ENCODE data around the gene SLC1A5. TPM values are rescaled to one million over a fixed set of nuclear protein-coding genes. Genes with fewer than 3 reads are reported as not detected.

SLC1A5 gene
- total RNA-seq, 2 donors from 2014 or later, result 77.6 to 78.1 TPM

DNA sequence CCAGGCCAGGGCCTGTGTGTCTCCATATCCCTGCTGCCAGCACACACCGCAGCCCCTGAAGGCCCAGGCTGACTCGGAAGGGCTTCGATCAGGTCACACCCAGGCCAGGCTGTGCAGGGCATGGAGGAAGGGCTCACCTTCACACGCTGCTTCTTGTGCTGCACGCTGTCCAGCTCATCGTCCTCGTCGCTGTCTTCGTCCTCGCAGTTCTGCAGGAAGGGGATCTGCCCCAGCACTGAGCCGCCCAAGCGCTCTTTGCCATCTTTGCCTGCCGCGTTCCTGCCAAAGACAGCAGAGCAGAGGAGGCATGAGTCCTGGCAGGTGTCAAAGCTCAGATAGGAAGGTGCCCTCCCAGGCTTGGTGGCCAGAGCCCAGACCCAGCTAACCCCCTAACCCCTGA, 57.8 kb downstream of the SLC1A5 start:
- Histone ChIP-seq H3K27me3 (ENCODE audit: control insufficient read depth, insufficient read depth, low read length, poor library complexity, severe bottlenecking) (no peaks in the 10 kb centered on the region), H3K36me3 (ENCODE audit: control insufficient read depth, insufficient read depth, low read length) (peaks cover 72% of the 10 kb centered on the region), H3K27ac (ENCODE audit: low read depth, low read length) (no peak overlapping the region), H3K9ac (ENCODE audit: extremely low read depth, low read length, poor library complexity, severe bottlenecking) (no peak overlapping the region), H3K9me3 (ENCODE audit: control insufficient read depth, low read length) (no peaks in the 10 kb centered on the region), H3K4me3 (ENCODE audit: low read length) (no peak overlapping the region), H3K4me1 (ENCODE audit: control insufficient read depth, insufficient read depth, low read length) (no peaks in the 10 kb centered on the region)
- Mint-ChIP-seq H3K4me1 (no peaks in the 10 kb centered on the region), H3K9me3 (no peaks in the 10 kb centered on the region), H3K27me3 (ENCODE audit: insufficient read depth) (no peaks in the 10 kb centered on the region), H3K4me3 (no peak overlapping the region), H3K36me3 (ENCODE audit: low read depth) (peaks cover 72% of the 10 kb centered on the region), H3K27ac (peak overlapping the region; percentile 61)
- 94% methylated on average over 12 to 14 of the region's 14 CpGs for WGBS, 2 experiments (ENCODE audit: insufficient coverage in 1 of 2, insufficient read length in 1 of 2)
- no peak for DNase-seq
- TF ChIP-seq CTCF (conservative IDR thresholded peaks at IDR 0.05), result no peak

- no peaks in the 10 kb centered on the region for H3K27me3 ChIP-seq (ENCODE audit: control insufficient read depth, insufficient read depth, low read length, poor library complexity, severe bottlenecking)
- H3K4me1 Mint-ChIP-seq, result no peaks in the 10 kb centered on the region
- H3K4me3 Mint-ChIP-seq, result no peak overlapping the region
- 95 to 97% methylated on average over 4 to 9 of the region's 9 CpGs for WGBS, 2 experiments (ENCODE audit: insufficient coverage in 1 of 2, insufficient read length in 1 of 2)
- H3K27ac Mint-ChIP-seq, result no peak overlapping the region
- H3K9me3 ChIP-seq (ENCODE audit: control insufficient read depth, low read length), result no peaks in the 10 kb centered on the region
- peaks cover 73% of the 10 kb centered on the region for H3K36me3 ChIP-seq (ENCODE audit: control insufficient read depth, insufficient read depth, low read length)
- no peaks in the 10 kb centered on the region for H3K4me1 ChIP-seq (ENCODE audit: control insufficient read depth, insufficient read depth, low read length)
- no peak overlapping the region for H3K9ac ChIP-seq (ENCODE audit: extremely low read depth, low read length, poor library complexity, severe bottlenecking)
- H3K4me3 ChIP-seq (ENCODE audit: low read length), result no peak overlapping the region
- no peak for DNase-seq
- H3K36me3 Mint-ChIP-seq (ENCODE audit: low read depth), result peaks cover 71% of the 10 kb centered on the region
- no peak for TF ChIP-seq CTCF (conservative IDR thresholded peaks at IDR 0.05)
- H3K27me3 Mint-ChIP-seq (ENCODE audit: insufficient read depth), result no peaks in the 10 kb centered on the region
- H3K27ac ChIP-seq (ENCODE audit: low read depth, low read length), result no peak overlapping the region
- no peaks in the 10 kb centered on the region for H3K9me3 Mint-ChIP-seq
Observed at GRCh38 chr19:46730187-46730586, 58.2 kb downstream of the SLC1A5 start.

DNA sequence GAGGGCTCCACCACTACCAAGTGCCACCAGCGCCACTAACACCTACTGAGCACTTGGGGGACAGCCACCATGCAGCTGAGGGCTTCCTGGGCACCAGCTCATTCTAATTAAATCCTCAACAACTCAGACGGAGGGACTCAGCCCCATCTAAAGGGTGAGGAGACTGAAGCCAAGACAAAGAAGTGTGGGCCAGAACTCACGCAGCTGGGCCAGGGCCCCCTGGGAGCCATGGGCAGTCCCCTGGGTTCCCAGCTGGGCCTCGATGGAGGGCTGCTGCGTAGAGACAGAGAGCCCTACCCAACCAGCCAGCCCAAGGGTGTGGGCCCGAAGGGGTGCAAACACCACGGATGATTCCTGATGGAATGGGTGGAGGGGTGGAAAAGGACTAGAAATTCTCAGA, 58.7 kb downstream of the SLC1A5 start:
- H3K4me3 ChIP-seq (ENCODE audit: low read length), result no peak overlapping the region
- H3K27ac ChIP-seq (ENCODE audit: low read depth, low read length), result no peak overlapping the region
- Mint-ChIP-seq H3K4me3 (no peak overlapping the region), H3K36me3 (ENCODE audit: low read depth) (peaks cover 72% of the 10 kb centered on the region), H3K27ac (no peak overlapping the region), H3K9me3 (no peaks in the 10 kb centered on the region), H3K4me1 (no peaks in the 10 kb centered on the region), H3K27me3 (ENCODE audit: insufficient read depth) (no peaks in the 10 kb centered on the region)
- H3K4me1 ChIP-seq (ENCODE audit: control insufficient read depth, insufficient read depth, low read length), result no peaks in the 10 kb centered on the region
- no peak for TF ChIP-seq CTCF (conservative IDR thresholded peaks at IDR 0.05)
- no peak for DNase-seq
- 97 to 100% methylated on average over 2 to 7 of the region's 7 CpGs for WGBS, 2 experiments (ENCODE audit: insufficient coverage in 1 of 2, insufficient read length in 1 of 2)
- no peaks in the 10 kb centered on the region for H3K27me3 ChIP-seq (ENCODE audit: control insufficient read depth, insufficient read depth, low read length, poor library complexity, severe bottlenecking)
- H3K36me3 ChIP-seq (ENCODE audit: control insufficient read depth, insufficient read depth, low read length), result peaks cover 78% of the 10 kb centered on the region
- no peaks in the 10 kb centered on the region for H3K9me3 ChIP-seq (ENCODE audit: control insufficient read depth, low read length)
- no peak overlapping the region for H3K9ac ChIP-seq (ENCODE audit: extremely low read depth, low read length, poor library complexity, severe bottlenecking)
